ENCODE measurements around the gene MAGI2.
"Not testable (repeated sequence)": the region's sequence is repeated elsewhere in the genome, so short reads cannot be mapped to it uniquely, and the experiment has no call there.

The MAGI2 gene

GRCh38 chr7:78007231-78007630 lies 1446.2 kb downstream of the MAGI2 start:
- in situ Hi-C loops (cut with HindIII; ENCODE audit: low sequenced_read_pairs), result no loop called here
- no peak overlapping the region for H3K4me3 ChIP-seq (ENCODE audit: low read depth, low read length)
- TF ChIP-seq, protein P1, sequence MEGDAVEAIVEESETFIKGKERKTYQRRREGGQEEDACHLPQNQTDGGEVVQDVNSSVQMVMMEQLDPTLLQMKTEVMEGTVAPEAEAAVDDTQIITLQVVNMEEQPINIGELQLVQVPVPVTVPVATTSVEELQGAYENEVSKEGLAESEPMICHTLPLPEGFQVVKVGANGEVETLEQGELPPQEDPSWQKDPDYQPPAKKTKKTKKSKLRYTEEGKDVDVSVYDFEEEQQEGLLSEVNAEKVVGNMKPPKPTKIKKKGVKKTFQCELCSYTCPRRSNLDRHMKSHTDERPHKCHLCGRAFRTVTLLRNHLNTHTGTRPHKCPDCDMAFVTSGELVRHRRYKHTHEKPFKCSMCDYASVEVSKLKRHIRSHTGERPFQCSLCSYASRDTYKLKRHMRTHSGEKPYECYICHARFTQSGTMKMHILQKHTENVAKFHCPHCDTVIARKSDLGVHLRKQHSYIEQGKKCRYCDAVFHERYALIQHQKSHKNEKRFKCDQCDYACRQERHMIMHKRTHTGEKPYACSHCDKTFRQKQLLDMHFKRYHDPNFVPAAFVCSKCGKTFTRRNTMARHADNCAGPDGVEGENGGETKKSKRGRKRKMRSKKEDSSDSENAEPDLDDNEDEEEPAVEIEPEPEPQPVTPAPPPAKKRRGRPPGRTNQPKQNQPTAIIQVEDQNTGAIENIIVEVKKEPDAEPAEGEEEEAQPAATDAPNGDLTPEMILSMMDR (IDR thresholded peaks at IDR 0.05; ENCODE audit: low read depth, low read length, missing control alignments), result no peak
- DNase-seq (ENCODE audit: low read depth), result no peak

DNA sequence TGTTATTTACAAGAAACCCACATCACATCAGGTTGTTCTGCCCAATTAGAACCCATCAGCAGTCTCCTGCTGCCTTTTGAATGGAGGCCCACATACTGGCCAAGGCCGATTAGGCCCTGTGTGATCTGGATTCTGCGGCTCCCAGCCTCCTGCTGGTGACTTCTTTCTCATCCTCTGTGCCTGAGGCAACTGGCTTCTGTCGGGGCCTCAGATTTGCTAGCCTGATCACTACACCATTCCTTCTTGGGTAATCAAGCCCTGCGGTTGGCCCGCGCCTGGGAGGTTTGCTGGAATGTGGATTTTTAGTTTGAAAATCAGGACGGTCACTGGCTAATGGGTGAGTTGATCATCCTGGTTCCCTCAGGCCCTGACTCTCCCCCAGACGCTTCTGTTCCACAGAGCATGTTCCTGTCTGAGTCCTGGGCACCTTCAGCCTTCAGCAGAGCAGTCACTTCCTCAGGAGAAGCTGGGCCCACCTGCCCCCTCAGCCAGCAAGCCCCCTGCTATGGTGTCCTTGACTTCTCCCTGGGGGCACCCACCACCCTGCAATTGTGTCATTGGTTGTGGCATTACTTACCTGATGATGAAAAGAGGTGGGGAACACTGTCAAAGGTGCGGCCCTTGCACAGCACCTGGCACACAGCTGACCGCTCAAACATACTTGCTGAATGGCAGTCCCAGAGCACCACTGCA lies 1447.3 kb downstream of the MAGI2 start:
- in situ Hi-C loops (cut with HindIII; ENCODE audit: low sequenced_read_pairs), result no loop called here
- TF ChIP-seq, protein P1 (IDR thresholded peaks at IDR 0.05; ENCODE audit: low read depth, low read length, missing control alignments), result no peak
- H3K4me3 ChIP-seq (ENCODE audit: low read depth, low read length), result no peak overlapping the region
- no peak for DNase-seq (ENCODE audit: low read depth)

DNA sequence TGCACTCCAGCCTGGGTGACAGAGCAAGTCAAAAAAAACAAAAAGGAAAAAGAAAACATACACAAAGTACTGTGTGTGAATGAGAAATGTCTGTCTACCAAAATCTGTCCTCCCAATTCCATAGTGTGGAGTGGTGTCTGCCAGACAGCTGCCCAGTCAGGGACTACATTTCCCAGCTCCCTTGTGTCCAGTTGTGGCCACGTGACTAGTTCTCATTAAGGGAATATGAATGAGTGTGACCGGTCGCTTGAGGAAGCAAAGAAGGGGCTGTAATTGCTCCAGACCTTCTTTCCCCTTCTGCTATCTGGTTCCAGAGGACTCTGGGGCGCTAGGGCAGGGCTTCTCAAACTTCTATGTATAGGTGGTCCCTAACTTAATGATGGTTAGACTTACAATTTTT lies 1450.8 kb downstream of the MAGI2 start:
- in situ Hi-C loops (cut with HindIII; ENCODE audit: low sequenced_read_pairs), result no loop called here
- no peak overlapping the region for H3K4me3 ChIP-seq (ENCODE audit: low read depth, low read length)
- DNase-seq (ENCODE audit: low read depth), result no peak
- TF ChIP-seq, protein P1 (IDR thresholded peaks at IDR 0.05; ENCODE audit: low read depth, low read length, missing control alignments), result no peak

DNA sequence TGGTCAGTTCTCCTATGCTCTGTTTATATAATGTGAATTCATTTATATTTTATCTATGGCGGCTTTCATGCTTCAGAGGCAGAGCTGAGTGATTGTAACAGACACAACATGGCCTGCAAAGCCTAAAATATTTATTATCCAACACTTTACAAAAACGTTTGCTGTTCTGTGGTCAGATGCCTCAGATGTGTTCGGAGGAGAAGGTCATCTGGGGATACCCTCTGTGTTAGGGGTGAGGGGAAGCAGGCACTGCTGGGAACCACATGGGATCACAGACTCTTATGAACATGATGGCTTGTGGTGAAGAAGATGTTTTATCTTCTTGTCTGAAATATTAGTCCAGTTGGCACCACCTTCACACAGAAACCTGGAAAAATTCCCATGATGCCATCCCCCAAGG lies 1451.4 kb downstream of the MAGI2 start:
- in situ Hi-C loops (cut with HindIII; ENCODE audit: low sequenced_read_pairs), result no loop called here
- no peak overlapping the region for H3K4me3 ChIP-seq (ENCODE audit: low read depth, low read length)
- TF ChIP-seq, protein P1 (IDR thresholded peaks at IDR 0.05; ENCODE audit: low read depth, low read length, missing control alignments), result no peak
- no peak for DNase-seq (ENCODE audit: low read depth)

GRCh38 chr7:77999168-77999567 lies 1454.3 kb downstream of the MAGI2 start:
- in situ Hi-C loops (cut with HindIII; ENCODE audit: low sequenced_read_pairs); DNase-seq (ENCODE audit: low read depth); H3K4me3 ChIP-seq (ENCODE audit: low read depth, low read length): not testable (repeated sequence)

DNA sequence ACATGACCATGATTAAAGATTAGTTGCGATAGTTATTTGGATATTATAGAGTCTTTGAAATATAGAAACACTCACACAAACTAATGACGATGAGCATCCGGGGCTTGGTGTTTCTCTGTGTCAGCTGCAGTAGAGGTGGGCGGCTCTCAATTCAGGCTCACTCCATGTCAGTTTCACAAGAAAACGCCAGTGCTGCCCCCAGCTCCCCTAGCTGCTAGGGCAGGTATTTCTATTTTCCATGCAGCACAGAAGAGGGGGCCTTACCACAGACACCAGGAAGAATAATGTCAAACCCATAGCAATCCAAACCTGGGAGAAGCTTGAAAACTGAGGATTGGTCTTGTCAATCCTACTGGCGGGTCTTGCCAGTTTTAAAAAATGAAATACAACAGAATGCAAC lies 1457.8 kb downstream of the MAGI2 start:
- TF ChIP-seq, protein P1 (IDR thresholded peaks at IDR 0.05; ENCODE audit: low read depth, low read length, missing control alignments), result no peak
- no peak overlapping the region for H3K4me3 ChIP-seq (ENCODE audit: low read depth, low read length)
- no peak for DNase-seq (ENCODE audit: low read depth)
- in situ Hi-C loops (cut with HindIII; ENCODE audit: low sequenced_read_pairs), result no loop called here

GRCh38 chr7:77993838-77994237 lies 1459.6 kb downstream of the MAGI2 start:
- TF ChIP-seq, protein P1 (IDR thresholded peaks at IDR 0.05; ENCODE audit: low read depth, low read length, missing control alignments), result no peak
- in situ Hi-C loops (cut with HindIII; ENCODE audit: low sequenced_read_pairs), result no loop called here
- no peak for DNase-seq (ENCODE audit: low read depth)
- no peak overlapping the region for H3K4me3 ChIP-seq (ENCODE audit: low read depth, low read length)

All from astrocyte of the cerebellum (primary cell).